Upper lobe of left lung (tissue), 6 donors: ENCODE data around the gene KRT34. TPM values are rescaled to one million over a fixed set of nuclear protein-coding genes. Genes with fewer than 3 reads are reported as not detected.

ENCODE experiments used
- ATAC-seq, 2 donors: fragments of 200-7000 bp; cut with Tn5 transposase; one replicate each; pipeline ENCODE4 v1.9.1; 2022; ENCODE audit warnings: mild to moderate bottlenecking in 2 of 2, moderate library complexity in 2 of 2; ENCODE audit not compliant: low FRiP score in 2 of 2
- DNase-seq, 2 donors: peaks; one replicate each; pipeline ENCODE4 v3.0.0-alpha.2; 2019 to 2020
- H3K27ac ChIP-seq, 4 donors: fragments of 200-600 bp; sonication (generic); one replicate each; pipeline ENCODE4 v1.5.1; 2016 to 2019
- H3K27me3 ChIP-seq, 4 donors: fragments of 200-600 bp; sonication (generic); one replicate each; pipeline ENCODE4 v1.5.1; 2017 to 2019
- H3K36me3 ChIP-seq, 4 donors: fragments of 200-600 bp; sonication (generic); one replicate each; pipeline ENCODE4 v1.5.1; 2016 to 2019
- H3K4me1 ChIP-seq, 4 donors: fragments of 200-600 bp; sonication (generic); one replicate each; pipeline ENCODE4 v1.5.1; 2018 to 2019
- H3K4me3 ChIP-seq, 4 donors: fragments of 200-600 bp; sonication (generic); one replicate each; pipeline ENCODE4 v1.5.1; 2017 to 2019; ENCODE audit warnings: mild to moderate bottlenecking in 2 of 4, moderate library complexity in 1 of 4
- H3K9me3 ChIP-seq, 4 donors: fragments of 200-600 bp; sonication (generic); one replicate each; pipeline ENCODE4 v1.5.1; 2018 to 2019
- CTCF ChIP-seq, 6 experiments: fragments of 450-650 bp in 4 of 6; fragments of 200-600 bp in 2 of 6; sonication (generic) in 2 of 6; IDR thresholded peaks; one replicate each; pipeline ENCODE4 v1.5.1; 2016 to 2019; ENCODE audit warnings: antibody characterized with exemption in 6 of 6
- EP300 ChIP-seq, 4 donors: sonication (generic); formaldehyde crosslinking; IDR thresholded peaks; one replicate each; pipeline ENCODE4 v1.5.1; 2017; ENCODE audit warnings: antibody characterized with exemption in 4 of 4, control low read depth in 2 of 4
- POLR2A ChIP-seq, 4 donors: fragments of 450-650 bp; IDR thresholded peaks; one replicate each; pipeline ENCODE4 v1.5.1; 2016 to 2017; ENCODE audit warnings: antibody characterized with exemption in 4 of 4, mild to moderate bottlenecking in 2 of 4
- POLR2AphosphoS5 ChIP-seq, 2 donors: sonication (generic); formaldehyde crosslinking; IDR thresholded peaks; one replicate each; pipeline ENCODE4 v1.5.1; 2017; ENCODE audit warnings: antibody characterized with exemption in 2 of 2
- whole genome bisulfite sequencing, 2 donors: methylation state at CpG; one replicate each; pipeline ENCODE4 v1.1.5; 2017 to 2018; 5-methylcytosine and 5-hydroxymethylcytosine counted together
- total RNA-seq, 6 donors: library from RNA; depleted of rRNA in 4 of 6; stranded (reverse); fragments of >200 nt in 4 of 6; gene quantifications; one replicate each; pipeline versions ENCODE4 v1.1.0 to v1.2.1, GENCODE V29; 2016 to 2021
- donor health status: DM: no; HTN: no; CAD: no; lungs with moderate emphysema.
- donor health status: DM: no; HTN: yes; CAD: no; lungs with severe emphysema.

KRT34 gene
- total RNA-seq, 6 donors from 2014 or later: not detected

- no peak for TF ChIP-seq POLR2AphosphoS5 (IDR thresholded peaks at IDR 0.05)
- no peak for TF ChIP-seq CTCF (IDR thresholded peaks at IDR 0.05)
- TF ChIP-seq POLR2A (IDR thresholded peaks at IDR 0.05): no peak
- TF ChIP-seq EP300 (IDR thresholded peaks at IDR 0.05): no peak
- WGBS, 2 donors: 49 to 51% methylated on average over 2 of the region's 2 CpGs
- DNase-seq (no peak), ATAC-seq (no peak)
- H3K4me3 ChIP-seq: no peak overlapping the region
- no peaks in the 10 kb centered on the region for H3K27me3 ChIP-seq
- H3K27ac ChIP-seq: peak overlapping the region in 1 of 4 donors; percentile 16
- H3K9me3 ChIP-seq: peaks cover 0 to 6% (median 0%) of the 10 kb centered on the region in 4 donors
- H3K36me3 ChIP-seq: no peaks in the 10 kb centered on the region
- H3K4me1 ChIP-seq: peaks cover 7 to 9% (median 8%) of the 10 kb centered on the region in 4 donors
These were observed 42.4 kb downstream of the KRT34 start for GRCh38 chr17:41339571-41340172.

- Histone ChIP-seq H3K4me3 (no peak overlapping the region), H3K9me3 (peaks cover 0 to 6% (median 0%) of the 10 kb centered on the region in 4 donors), H3K27ac (peak overlapping the region in 1 of 4 donors; percentile 16), H3K36me3 (no peaks in the 10 kb centered on the region), H3K27me3 (no peaks in the 10 kb centered on the region), H3K4me1 (peaks cover 7 to 9% (median 8%) of the 10 kb centered on the region in 4 donors)
- no peak for DNase-seq
- no peak for ATAC-seq
- TF ChIP-seq POLR2AphosphoS5 (IDR thresholded peaks at IDR 0.05): no peak
- TF ChIP-seq EP300 (IDR thresholded peaks at IDR 0.05): peak in 1 of 4 donors; percentile 39
- WGBS, 2 donors: 14 to 25% methylated on average over 5 of the region's 5 CpGs
These were observed 43.1 kb downstream of the KRT34 start for GRCh38 chr17:41338961-41339485.

GRCh38 chr17:41335747-41336146 lies 46.4 kb downstream of the KRT34 start:
- H3K27ac ChIP-seq: no peak overlapping the region
- no peaks in the 10 kb centered on the region for H3K9me3 ChIP-seq
- ATAC-seq: no peak
- WGBS, 2 donors: 96 to 100% methylated on average over 1 of the region's 1 CpG
- no peak overlapping the region for H3K4me3 ChIP-seq
- peaks cover 7 to 9% (median 8%) of the 10 kb centered on the region in 4 donors for H3K4me1 ChIP-seq
- H3K36me3 ChIP-seq: no peaks in the 10 kb centered on the region
- no peak for DNase-seq
- no peaks in the 10 kb centered on the region for H3K27me3 ChIP-seq
- TF ChIP-seq POLR2A (IDR thresholded peaks at IDR 0.05) (no peak), POLR2AphosphoS5 (IDR thresholded peaks at IDR 0.05) (no peak), CTCF (IDR thresholded peaks at IDR 0.05) (no peak), EP300 (IDR thresholded peaks at IDR 0.05) (no peak)

- whole genome bisulfite sequencing, 2 donors: 67 to 77% methylated on average over 5 to 6 of the region's 6 CpGs
- TF ChIP-seq POLR2AphosphoS5 (IDR thresholded peaks at IDR 0.05) (no peak), CTCF (IDR thresholded peaks at IDR 0.05) (no peak), POLR2A (IDR thresholded peaks at IDR 0.05) (no peak), EP300 (IDR thresholded peaks at IDR 0.05) (no peak)
- no peak for DNase-seq
- Histone ChIP-seq H3K27me3 (no peaks in the 10 kb centered on the region), H3K4me1 (peaks cover 4 to 7% (median 5%) of the 10 kb centered on the region in 4 donors), H3K9me3 (no peaks in the 10 kb centered on the region), H3K36me3 (no peaks in the 10 kb centered on the region), H3K4me3 (no peak overlapping the region), H3K27ac (no peak overlapping the region)
- ATAC-seq: no peak
These were observed 47.5 kb downstream of the KRT34 start for GRCh38 chr17:41334385-41335305.

GRCh38 chr17:41333836-41334235 lies 48.3 kb downstream of the KRT34 start:
- Histone ChIP-seq H3K27me3 (no peaks in the 10 kb centered on the region), H3K27ac (no peak overlapping the region), H3K4me1 (no peaks in the 10 kb centered on the region), H3K9me3 (no peaks in the 10 kb centered on the region), H3K4me3 (no peak overlapping the region), H3K36me3 (no peaks in the 10 kb centered on the region)
- 89 to 100% methylated on average over 3 of the region's 3 CpGs for WGBS, 2 donors
- TF ChIP-seq POLR2A (IDR thresholded peaks at IDR 0.05) (no peak), CTCF (IDR thresholded peaks at IDR 0.05) (no peak), EP300 (IDR thresholded peaks at IDR 0.05) (no peak), POLR2AphosphoS5 (IDR thresholded peaks at IDR 0.05) (no peak)
- DNase-seq (no peak), ATAC-seq (no peak)
